Esophagus squamous epithelium (tissue), 5 donors: ENCODE data around the gene C1orf210. TPM values are rescaled to one million over a fixed set of nuclear protein-coding genes. Genes with fewer than 3 reads are reported as not detected.

ENCODE experiments used
- DNase-seq: peaks from one replicate; lab custom pipeline; 2025; lab: John Stamatoyannopoulos, UW
- H3K27ac ChIP-seq, 4 donors: fragments of 200-600 bp; sonication (generic); one replicate each; pipeline ENCODE4 v1.5.1; 2016 to 2019; ENCODE audit warnings: mild to moderate bottlenecking in 1 of 4
- H3K27me3 ChIP-seq, 4 donors: fragments of 200-600 bp; sonication (generic); 1 replicate in 3 of 4; 2 replicates in 1 of 4; pipeline versions ENCODE4 v1.5.1 to v1.6.0; 2017 to 2021; ENCODE audit warnings: antibody characterized with exemption in 1 of 4
- H3K36me3 ChIP-seq, 3 donors: fragments of 200-600 bp; sonication (generic); one replicate each; pipeline ENCODE4 v1.5.1; 2016 to 2019
- H3K4me1 ChIP-seq, 3 donors: fragments of 200-600 bp; sonication (generic); one replicate each; pipeline ENCODE4 v1.5.1; 2017 to 2019
- H3K4me3 ChIP-seq, 4 donors: fragments of 200-600 bp; sonication (generic); 1 replicate in 3 of 4; 2 replicates in 1 of 4; pipeline ENCODE4 v1.5.1; 2016 to 2019; ENCODE audit warnings: mild to moderate bottlenecking in 2 of 4, moderate library complexity in 1 of 4
- H3K9me3 ChIP-seq, 3 donors: fragments of 200-600 bp; sonication (generic); one replicate each; pipeline ENCODE4 v1.5.1; 2016 to 2019
- POLR2A ChIP-seq, 4 donors: fragments of 450-650 bp; IDR thresholded peaks; one replicate each; pipeline ENCODE4 v1.6.1; 2017; ENCODE audit warnings: antibody characterized with exemption in 4 of 4, mild to moderate bottlenecking in 4 of 4, moderate library complexity in 3 of 4
- WGBS, 2 donors: methylation state at CpG; one replicate each; pipeline ENCODE4 v1.1.5; 2018; 5-methylcytosine and 5-hydroxymethylcytosine counted together
- intact Hi-C: fragments of 100-400 bp; cut with DNase I; formaldehyde crosslinking; loops from one replicate; pipeline ENCODE4 v1.15.0; 2022
- total RNA-seq, 4 donors: library from RNA; depleted of rRNA; stranded (reverse); fragments of >200 nt; gene quantifications; one replicate each; pipeline ENCODE4 v1.1.0, GENCODE V29; 2016
- TF ChIP-seq, protein P1 (sequence below), 6 experiments: fragments of 450-650 bp in 4 of 6; fragments of 200-600 bp in 2 of 6; sonication (generic) in 2 of 6; IDR thresholded peaks; one replicate each; pipeline ENCODE4 v1.5.1; 2016 to 2019; ENCODE audit warnings: antibody characterized with exemption in 6 of 6, mild to moderate bottlenecking in 4 of 6, moderate library complexity in 4 of 6
- donor health status: DM: yes; HTN: yes; CAD: no.

Gene C1orf210
- total RNA-seq, result 10 to 100 TPM in 2 of 4 donors, 1 to 10 TPM in 2; 7.9 to 16.2 (median 11.4) TPM

DNA sequence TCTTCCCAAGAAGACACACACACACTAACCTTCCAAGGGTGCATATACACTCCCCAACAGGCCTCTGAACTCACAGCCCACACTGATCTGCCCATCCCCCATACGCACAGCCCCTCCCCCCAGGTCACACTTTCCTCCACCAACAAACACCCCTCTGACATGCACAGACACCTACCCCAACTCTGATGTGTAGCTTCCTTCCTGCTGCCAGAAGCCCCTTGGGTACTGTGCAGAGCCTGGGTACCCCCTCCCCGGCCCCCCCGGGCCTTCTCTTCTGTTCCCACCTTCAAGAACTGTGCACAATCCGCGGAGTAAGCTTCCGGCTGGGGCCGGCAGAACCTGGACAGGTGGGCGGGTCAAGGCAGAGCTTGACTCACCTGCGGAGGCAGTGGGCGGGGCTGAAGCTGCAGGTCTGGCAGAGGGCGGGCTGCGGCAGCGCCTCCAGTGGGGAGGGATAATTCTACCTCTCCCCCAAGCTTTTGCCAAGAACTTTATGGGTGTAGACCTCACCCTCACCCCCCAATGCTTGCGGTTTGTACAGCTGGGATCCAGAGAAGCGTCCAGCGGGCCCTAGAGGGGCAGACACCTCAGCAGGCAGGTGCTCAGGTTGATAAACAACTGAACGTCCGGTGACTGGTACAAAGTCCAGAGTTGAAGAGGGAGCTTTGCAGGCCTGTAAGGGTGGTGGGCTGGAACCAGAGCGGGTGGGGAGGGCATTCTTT is at the start of gene C1orf210:
TSS of gene C1orf210 (minus strand) at position 313 of the 722 bp plus-strand sequence. CDS start 2,311 bp downstream, outside the sequence.
- Histone ChIP-seq H3K9me3 (no peaks in the 10 kb centered on the region), H3K4me3 (peak within 1 kb of the TSS; percentile 28 to 63 (median 49)), H3K36me3 (peaks cover 0 to 11% (median 0%) of the 10 kb centered on the region in 3 donors), H3K27ac (peak within 1 kb of the TSS; percentile 11 to 82 (median 72)), H3K27me3 (no peaks in the 10 kb centered on the region), H3K4me1 (peaks cover 0 to 21% (median 3%) of the 10 kb centered on the region in 3 donors)
- 11 to 23% methylated on average over 2 of the region's 19 CpGs for whole genome bisulfite sequencing, 2 donors
- DNase-seq, result no peak
- intact Hi-C loops, result no loop called here
- no peak for TF ChIP-seq POLR2A (IDR thresholded peaks at IDR 0.05)
- TF ChIP-seq, protein P1, sequence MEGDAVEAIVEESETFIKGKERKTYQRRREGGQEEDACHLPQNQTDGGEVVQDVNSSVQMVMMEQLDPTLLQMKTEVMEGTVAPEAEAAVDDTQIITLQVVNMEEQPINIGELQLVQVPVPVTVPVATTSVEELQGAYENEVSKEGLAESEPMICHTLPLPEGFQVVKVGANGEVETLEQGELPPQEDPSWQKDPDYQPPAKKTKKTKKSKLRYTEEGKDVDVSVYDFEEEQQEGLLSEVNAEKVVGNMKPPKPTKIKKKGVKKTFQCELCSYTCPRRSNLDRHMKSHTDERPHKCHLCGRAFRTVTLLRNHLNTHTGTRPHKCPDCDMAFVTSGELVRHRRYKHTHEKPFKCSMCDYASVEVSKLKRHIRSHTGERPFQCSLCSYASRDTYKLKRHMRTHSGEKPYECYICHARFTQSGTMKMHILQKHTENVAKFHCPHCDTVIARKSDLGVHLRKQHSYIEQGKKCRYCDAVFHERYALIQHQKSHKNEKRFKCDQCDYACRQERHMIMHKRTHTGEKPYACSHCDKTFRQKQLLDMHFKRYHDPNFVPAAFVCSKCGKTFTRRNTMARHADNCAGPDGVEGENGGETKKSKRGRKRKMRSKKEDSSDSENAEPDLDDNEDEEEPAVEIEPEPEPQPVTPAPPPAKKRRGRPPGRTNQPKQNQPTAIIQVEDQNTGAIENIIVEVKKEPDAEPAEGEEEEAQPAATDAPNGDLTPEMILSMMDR (IDR thresholded peaks at IDR 0.05), result peak in 5 of 6 experiments; percentile 31 to 72 (median 52)

DNA sequence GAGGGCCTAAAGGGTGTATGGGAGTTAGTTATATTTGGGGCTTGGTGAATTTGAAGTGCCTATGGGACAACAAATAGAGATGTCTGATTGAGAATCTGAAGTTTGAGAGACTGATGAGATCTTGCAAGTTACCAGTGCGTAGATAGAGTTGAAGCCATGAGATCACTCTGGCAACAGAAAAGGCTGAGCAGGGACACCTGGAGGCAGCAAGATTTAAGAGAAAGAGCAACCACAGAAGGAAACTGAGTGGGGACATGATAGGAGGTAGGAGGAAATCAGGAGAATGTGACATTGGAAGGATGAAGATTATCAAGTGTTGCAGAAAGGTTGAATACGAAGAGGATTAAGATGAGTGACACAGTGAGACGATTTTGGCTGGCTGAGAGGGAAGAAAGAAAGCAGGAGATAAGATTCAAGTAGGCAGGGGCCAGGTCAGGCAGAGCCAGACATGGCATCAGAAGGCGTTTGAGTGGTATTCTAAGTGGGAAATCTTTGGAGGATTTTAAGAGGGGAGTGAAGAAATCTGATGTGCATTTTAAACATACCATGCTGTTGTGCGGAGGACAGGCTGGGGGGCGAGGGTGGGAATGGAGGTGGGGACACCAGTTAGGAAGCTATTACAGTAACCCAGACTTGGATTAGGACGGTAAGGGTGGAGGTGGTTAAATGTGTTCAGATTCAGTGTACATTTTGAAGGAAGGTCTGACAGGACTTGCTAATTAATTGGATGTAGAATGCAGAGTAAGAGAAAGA is 49.2 kb upstream of the C1orf210 start:
- intact Hi-C loops, result no loop called here
- TF ChIP-seq POLR2A (IDR thresholded peaks at IDR 0.05), result no peak
- TF ChIP-seq, protein P1 (IDR thresholded peaks at IDR 0.05), result no peak
- Histone ChIP-seq H3K4me1 (peaks cover 9 to 11% (median 10%) of the 10 kb centered on the region in 3 donors), H3K36me3 (no peaks in the 10 kb centered on the region), H3K27ac (no peak overlapping the region), H3K9me3 (no peaks in the 10 kb centered on the region), H3K4me3 (no peak overlapping the region), H3K27me3 (no peaks in the 10 kb centered on the region)
- 59 to 73% methylated on average over 7 of the region's 7 CpGs for WGBS, 2 donors
- no peak for DNase-seq

DNA sequence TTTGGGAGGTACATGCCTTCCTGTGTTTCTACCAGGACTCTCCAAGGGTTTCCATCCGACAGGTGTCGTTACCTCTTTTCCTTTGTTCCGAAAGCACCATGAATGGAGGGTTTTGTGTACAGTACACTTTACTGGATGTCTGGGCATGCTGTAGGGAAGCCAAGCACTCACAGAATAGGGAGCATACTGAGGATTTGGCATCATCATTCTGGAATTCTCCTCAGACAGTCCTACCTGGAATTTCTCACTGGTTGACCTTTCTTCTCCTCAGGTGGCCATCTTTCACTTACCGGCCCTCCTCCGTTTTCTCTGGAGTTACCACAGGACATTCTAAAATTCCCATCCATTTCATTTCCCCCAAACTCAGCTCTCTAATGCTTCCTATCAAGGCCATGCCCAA is 46.3 kb upstream of the C1orf210 start:
- H3K4me1 ChIP-seq, result peaks cover 10 to 12% (median 11%) of the 10 kb centered on the region in 3 donors
- DNase-seq, result no peak
- WGBS, 2 donors, result 94 to 97% methylated on average over 5 of the region's 5 CpGs
- TF ChIP-seq, protein P1 (IDR thresholded peaks at IDR 0.05), result no peak
- no peak for TF ChIP-seq POLR2A (IDR thresholded peaks at IDR 0.05)
- no peak overlapping the region for H3K4me3 ChIP-seq
- no peak overlapping the region for H3K27ac ChIP-seq
- no peaks in the 10 kb centered on the region for H3K36me3 ChIP-seq
- H3K9me3 ChIP-seq, result no peaks in the 10 kb centered on the region
- intact Hi-C loops, result no loop called here
- H3K27me3 ChIP-seq, result no peaks in the 10 kb centered on the region

DNA sequence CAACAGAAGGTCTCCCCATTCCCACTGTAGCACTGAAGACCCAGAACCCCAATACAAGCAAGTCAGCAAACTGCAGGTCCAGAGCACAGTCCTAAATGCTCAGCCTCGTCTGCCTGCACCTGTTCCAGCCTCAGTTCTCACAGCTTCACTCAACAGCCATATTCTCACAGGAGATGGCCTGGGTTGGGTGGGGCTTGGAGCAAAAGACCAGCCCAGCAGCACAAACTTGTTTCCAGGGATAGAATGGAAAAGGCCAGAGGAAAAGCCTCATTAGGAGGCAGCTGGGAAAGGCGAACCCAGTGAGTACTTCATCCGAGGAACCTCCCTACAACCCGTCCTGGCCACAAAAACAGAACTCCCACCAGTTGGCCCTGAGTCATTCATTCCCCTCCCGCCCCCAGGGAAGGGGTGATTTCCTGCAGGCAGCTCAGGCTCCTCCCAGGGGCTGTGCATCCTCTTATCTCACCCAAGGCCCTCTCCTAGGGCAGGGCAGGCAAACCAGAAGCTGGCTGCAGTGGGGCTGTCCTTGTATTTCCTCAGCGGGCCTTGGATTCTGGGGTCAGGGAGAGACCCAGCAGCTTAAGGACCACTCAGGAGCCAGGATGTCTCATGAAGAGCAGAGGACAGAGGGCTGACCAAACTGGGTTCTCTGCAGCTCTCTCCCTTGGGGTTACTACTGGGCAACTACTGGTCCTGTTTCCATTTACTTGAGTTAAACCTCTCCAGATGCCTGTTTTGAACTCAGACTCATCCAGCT is 44.8 kb upstream of the C1orf210 start:
- Histone ChIP-seq H3K36me3 (no peaks in the 10 kb centered on the region), H3K27me3 (no peaks in the 10 kb centered on the region), H3K4me1 (peaks cover 10 to 12% (median 11%) of the 10 kb centered on the region in 3 donors), H3K27ac (peak overlapping the region in 3 of 4 donors; percentile 32 to 55 (median 34)), H3K9me3 (peaks cover 0 to 7% (median 0%) of the 10 kb centered on the region in 3 donors), H3K4me3 (no peak overlapping the region)
- TF ChIP-seq POLR2A (IDR thresholded peaks at IDR 0.05), result no peak
- TF ChIP-seq, protein P1 (IDR thresholded peaks at IDR 0.05), result no peak
- intact Hi-C loops, result no loop called here
- no peak for DNase-seq
- 33 to 37% methylated on average over 1 to 4 of the region's 6 CpGs for WGBS, 2 donors
